C4-2B (cell line): ENCODE results near the gene SLC38A2.

Experiments
- ZFX ChIP-seq: fragments of 450-650 bp; IDR thresholded peaks from 2 replicates; pipeline ENCODE4 v1.6.1; 2017
- TF ChIP-seq, protein P1 (sequence below): fragments of 450-650 bp; conservative IDR thresholded peaks from 2 replicates; pipeline ENCODE4 v1.5.1; 2017; ENCODE audit warnings: mild to moderate bottlenecking

DNA sequence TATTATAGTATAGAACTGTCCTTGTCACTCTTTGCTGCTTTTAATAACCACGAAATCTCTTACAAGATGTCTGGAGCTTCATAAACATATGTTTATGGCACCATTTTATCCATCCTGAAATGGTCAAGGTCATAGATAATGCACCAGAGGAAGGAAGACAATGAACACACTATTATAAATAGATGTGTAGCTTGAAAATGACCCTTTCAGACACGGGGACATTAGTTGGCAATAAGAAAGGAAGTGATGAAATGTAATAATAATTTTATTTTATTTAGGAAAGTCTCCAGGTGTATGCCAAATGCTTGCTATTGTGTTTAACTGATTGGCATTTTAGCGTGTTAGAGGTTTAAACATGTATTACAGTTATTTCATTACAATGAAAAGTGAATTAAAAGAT is 36.8 kb upstream of the SLC38A2 start:
- TF ChIP-seq, protein P1, sequence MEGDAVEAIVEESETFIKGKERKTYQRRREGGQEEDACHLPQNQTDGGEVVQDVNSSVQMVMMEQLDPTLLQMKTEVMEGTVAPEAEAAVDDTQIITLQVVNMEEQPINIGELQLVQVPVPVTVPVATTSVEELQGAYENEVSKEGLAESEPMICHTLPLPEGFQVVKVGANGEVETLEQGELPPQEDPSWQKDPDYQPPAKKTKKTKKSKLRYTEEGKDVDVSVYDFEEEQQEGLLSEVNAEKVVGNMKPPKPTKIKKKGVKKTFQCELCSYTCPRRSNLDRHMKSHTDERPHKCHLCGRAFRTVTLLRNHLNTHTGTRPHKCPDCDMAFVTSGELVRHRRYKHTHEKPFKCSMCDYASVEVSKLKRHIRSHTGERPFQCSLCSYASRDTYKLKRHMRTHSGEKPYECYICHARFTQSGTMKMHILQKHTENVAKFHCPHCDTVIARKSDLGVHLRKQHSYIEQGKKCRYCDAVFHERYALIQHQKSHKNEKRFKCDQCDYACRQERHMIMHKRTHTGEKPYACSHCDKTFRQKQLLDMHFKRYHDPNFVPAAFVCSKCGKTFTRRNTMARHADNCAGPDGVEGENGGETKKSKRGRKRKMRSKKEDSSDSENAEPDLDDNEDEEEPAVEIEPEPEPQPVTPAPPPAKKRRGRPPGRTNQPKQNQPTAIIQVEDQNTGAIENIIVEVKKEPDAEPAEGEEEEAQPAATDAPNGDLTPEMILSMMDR: no peak
- TF ChIP-seq ZFX: no peak
